Stomach (tissue), 4 donors: ENCODE results near the gene PTPN7.

ENCODE experiments used
- CTCF ChIP-seq, 7 experiments: fragments of 450-650 bp in 4 of 7; fragments of 200-600 bp in 3 of 7; sonication (generic) in 3 of 7; IDR thresholded peaks; one replicate each; pipeline ENCODE4 v1.5.1; 2016 to 2019; ENCODE audit warnings: antibody characterized with exemption in 7 of 7, control low read depth in 2 of 7, mild to moderate bottlenecking in 1 of 7
- POLR2A ChIP-seq, 4 donors: fragments of 450-650 bp; IDR thresholded peaks; one replicate each; pipeline ENCODE4 v1.6.1; 2016; ENCODE audit warnings: antibody characterized with exemption in 4 of 4, control low read depth in 2 of 4, mild to moderate bottlenecking in 1 of 4, moderate library complexity in 1 of 4
- POLR2AphosphoS5 ChIP-seq, 3 donors: sonication (generic); formaldehyde crosslinking; IDR thresholded peaks; one replicate each; pipeline ENCODE4 v1.6.1; 2016; ENCODE audit warnings: antibody characterized with exemption in 3 of 3

- no peak for TF ChIP-seq CTCF (IDR thresholded peaks at IDR 0.05)
- TF ChIP-seq POLR2A (IDR thresholded peaks at IDR 0.05) = no peak
- TF ChIP-seq POLR2AphosphoS5 (IDR thresholded peaks at IDR 0.05) = no peak
Observed at GRCh38 chr1:202201971-202202370, 41.6 kb upstream of the PTPN7 start.
